ENCODE measurements around the gene PCDHA7. TPM values are rescaled to one million over a fixed set of nuclear protein-coding genes. Genes with fewer than 3 reads are reported as not detected.
A peak's percentile ranks its signal among the peaks of the same experiment; 100 is the strongest.
"Not testable (repeated sequence)": the region's sequence is repeated elsewhere in the genome, so short reads cannot be mapped to it uniquely, and the experiment has no call there.

The PCDHA7 gene
- total RNA-seq, 1 donor from 2014 or later = 1.5 TPM

DNA sequence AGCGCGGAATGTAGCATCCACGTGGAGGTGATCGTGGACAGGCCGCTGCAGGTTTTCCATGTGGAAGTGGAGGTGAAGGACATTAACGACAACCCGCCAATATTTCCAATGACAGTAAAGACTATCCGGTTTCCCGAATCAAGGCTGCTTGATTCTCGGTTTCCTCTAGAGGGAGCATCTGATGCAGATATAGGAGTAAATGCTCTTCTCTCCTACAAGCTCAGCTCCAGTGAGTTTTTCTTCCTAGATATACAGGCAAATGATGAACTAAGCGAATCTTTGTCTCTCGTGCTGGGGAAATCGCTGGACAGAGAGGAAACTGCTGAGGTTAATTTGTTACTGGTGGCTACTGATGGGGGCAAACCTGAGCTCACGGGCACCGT lies 38.8 kb upstream of the PCDHA7 start:
- no peak overlapping the region for H3K27ac Mint-ChIP-seq (ENCODE audit: unreplicated experiment)
- H3K27me3 Mint-ChIP-seq (ENCODE audit: low read depth) = no peaks in the 10 kb centered on the region
- peak overlapping the region; percentile 65 for H3K4me3 Mint-ChIP-seq (ENCODE audit: unreplicated experiment)
- H3K36me3 Mint-ChIP-seq (ENCODE audit: low read depth) = peaks cover 9% of the 10 kb centered on the region
- no peak for DNase-seq (ENCODE audit: low spot score)
- H3K9me3 Mint-ChIP-seq (ENCODE audit: low read depth) = peaks cover 53% of the 10 kb centered on the region
- TF ChIP-seq, protein P1, sequence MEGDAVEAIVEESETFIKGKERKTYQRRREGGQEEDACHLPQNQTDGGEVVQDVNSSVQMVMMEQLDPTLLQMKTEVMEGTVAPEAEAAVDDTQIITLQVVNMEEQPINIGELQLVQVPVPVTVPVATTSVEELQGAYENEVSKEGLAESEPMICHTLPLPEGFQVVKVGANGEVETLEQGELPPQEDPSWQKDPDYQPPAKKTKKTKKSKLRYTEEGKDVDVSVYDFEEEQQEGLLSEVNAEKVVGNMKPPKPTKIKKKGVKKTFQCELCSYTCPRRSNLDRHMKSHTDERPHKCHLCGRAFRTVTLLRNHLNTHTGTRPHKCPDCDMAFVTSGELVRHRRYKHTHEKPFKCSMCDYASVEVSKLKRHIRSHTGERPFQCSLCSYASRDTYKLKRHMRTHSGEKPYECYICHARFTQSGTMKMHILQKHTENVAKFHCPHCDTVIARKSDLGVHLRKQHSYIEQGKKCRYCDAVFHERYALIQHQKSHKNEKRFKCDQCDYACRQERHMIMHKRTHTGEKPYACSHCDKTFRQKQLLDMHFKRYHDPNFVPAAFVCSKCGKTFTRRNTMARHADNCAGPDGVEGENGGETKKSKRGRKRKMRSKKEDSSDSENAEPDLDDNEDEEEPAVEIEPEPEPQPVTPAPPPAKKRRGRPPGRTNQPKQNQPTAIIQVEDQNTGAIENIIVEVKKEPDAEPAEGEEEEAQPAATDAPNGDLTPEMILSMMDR (IDR thresholded peaks at IDR 0.05) = peak; percentile 10
- H3K4me1 Mint-ChIP-seq (ENCODE audit: low read depth) = no peaks in the 10 kb centered on the region

DNA sequence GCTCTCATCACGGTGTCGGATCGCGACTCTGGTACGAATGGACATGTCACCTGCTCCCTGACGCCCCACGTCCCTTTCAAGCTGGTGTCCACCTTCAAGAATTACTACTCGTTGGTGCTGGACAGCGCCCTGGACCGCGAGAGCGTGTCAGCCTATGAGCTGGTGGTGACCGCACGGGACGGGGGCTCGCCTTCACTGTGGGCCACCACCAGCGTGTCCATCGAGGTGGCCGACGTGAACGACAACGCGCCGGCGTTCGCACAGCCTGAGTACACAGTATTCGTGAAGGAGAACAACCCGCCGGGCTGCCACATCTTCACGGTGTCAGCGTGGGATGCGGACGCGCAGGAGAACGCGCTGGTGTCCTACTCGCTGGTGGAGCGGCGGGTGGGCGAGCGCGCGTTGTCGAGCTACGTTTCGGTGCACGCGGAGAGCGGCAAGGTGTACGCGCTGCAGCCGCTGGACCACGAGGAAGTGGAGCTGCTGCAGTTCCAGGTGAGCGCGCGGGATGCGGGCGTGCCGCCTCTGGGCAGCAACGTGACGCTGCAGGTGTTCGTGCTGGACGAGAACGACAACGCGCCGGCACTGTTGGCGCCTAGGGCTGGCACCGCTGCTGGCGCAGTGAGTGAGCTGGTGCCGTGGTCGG lies 37.9 kb upstream of the PCDHA7 start:
- not testable (repeated sequence) for H3K4me3 Mint-ChIP-seq (ENCODE audit: unreplicated experiment); H3K27ac Mint-ChIP-seq (ENCODE audit: unreplicated experiment); H3K27me3 Mint-ChIP-seq (ENCODE audit: low read depth); H3K4me1 Mint-ChIP-seq (ENCODE audit: low read depth); H3K36me3 Mint-ChIP-seq (ENCODE audit: low read depth)
- H3K9me3 Mint-ChIP-seq (ENCODE audit: low read depth) = peaks cover 50% of the 10 kb centered on the region
- peak; percentile 89 for DNase-seq (ENCODE audit: low spot score)

DNA sequence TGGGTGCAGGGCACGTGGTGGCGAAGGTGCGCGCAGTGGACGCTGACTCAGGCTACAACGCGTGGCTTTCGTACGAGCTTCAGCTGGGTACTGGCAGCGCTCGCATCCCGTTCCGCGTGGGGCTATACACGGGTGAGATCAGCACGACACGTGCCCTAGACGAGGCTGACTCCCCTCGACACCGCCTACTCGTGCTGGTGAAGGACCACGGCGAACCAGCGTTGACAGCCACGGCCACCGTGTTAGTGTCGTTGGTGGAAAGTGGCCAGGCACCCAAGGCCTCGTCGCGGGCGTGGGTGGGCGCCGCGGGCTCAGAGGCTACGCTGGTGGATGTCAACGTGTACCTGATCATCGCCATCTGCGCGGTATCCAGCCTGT lies 37.4 kb upstream of the PCDHA7 start:
- H3K9me3 Mint-ChIP-seq (ENCODE audit: low read depth) = peaks cover 46% of the 10 kb centered on the region

DNA sequence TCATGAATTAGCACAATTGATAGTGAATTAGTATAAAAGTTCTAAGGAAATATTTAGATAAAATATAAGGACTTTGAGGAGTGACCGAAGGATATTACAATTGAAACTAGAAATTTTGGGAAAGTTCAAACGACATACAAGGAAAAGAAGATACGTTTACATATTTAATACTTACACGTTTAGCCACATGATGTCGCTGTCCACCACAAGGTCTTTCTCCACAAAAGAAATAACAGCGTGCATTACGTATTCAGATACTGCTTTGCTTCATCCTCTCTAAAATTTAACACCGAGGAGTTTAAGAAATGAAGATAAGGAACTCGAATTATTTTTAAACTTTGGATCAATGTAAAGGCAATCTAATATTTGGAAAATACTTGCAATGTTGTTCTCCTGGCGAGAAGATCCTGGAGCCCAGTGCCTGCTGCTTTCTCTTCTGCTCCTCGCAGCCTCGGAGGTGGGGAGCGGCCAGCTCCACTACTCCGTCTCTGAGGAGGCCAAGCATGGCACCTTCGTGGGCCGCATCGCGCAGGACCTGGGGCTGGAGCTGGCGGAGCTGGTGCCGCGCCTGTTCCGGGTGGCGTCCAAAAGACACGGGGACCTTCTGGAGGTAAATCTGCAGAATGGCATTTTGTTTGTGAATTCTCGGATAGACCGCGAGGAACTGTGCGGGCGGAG lies 33.1 kb upstream of the PCDHA7 start, which contains the start of gene PCDHA3:
Gene PCDHA3 (plus strand): TSS at position 242 of the 678 bp plus-strand sequence.
- TF ChIP-seq, protein P1 (IDR thresholded peaks at IDR 0.05) = no peak
- DNase-seq (ENCODE audit: low spot score) = no peak
- no peaks in the 10 kb centered on the region for H3K4me1 Mint-ChIP-seq (ENCODE audit: low read depth)

More for the DNA sequence above, 37.4 kb upstream of the PCDHA7 start:
- no peaks in the 10 kb centered on the region for H3K27me3 Mint-ChIP-seq (ENCODE audit: low read depth)
- H3K27ac Mint-ChIP-seq (ENCODE audit: unreplicated experiment) = no peak overlapping the region
- H3K4me1 Mint-ChIP-seq (ENCODE audit: low read depth) = no peaks in the 10 kb centered on the region
- H3K36me3 Mint-ChIP-seq (ENCODE audit: low read depth) = peaks cover 7% of the 10 kb centered on the region
- H3K4me3 Mint-ChIP-seq (ENCODE audit: unreplicated experiment) = no peak overlapping the region
- DNase-seq (ENCODE audit: low spot score) = peak; percentile 85
- TF ChIP-seq, protein P1 (IDR thresholded peaks at IDR 0.05) = no peak

DNA sequence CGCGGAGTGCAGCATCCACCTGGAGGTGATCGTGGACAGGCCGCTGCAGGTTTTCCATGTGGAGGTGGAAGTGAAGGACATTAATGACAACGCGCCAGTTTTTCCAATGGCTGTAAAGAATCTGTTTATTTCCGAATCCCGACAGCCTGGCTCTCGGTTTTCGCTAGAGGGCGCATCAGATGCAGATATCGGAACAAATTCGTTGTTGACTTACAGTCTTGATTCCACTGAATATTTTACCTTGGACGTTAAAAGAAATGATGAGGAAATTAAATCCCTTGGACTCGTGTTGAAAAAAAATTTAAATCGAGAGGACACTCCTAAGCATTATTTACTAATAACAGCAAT lies 32.6 kb upstream of the PCDHA7 start:
- no peaks in the 10 kb centered on the region for H3K4me1 Mint-ChIP-seq (ENCODE audit: low read depth)
- H3K9me3 Mint-ChIP-seq (ENCODE audit: low read depth) = peaks cover 33% of the 10 kb centered on the region
- TF ChIP-seq, protein P1 (IDR thresholded peaks at IDR 0.05) = no peak
- no peak for DNase-seq (ENCODE audit: low spot score)
- H3K27ac Mint-ChIP-seq (ENCODE audit: unreplicated experiment) = no peak overlapping the region
- peaks cover 1% of the 10 kb centered on the region for H3K27me3 Mint-ChIP-seq (ENCODE audit: low read depth)
- H3K36me3 Mint-ChIP-seq (ENCODE audit: low read depth) = peaks cover 8% of the 10 kb centered on the region
- H3K4me3 Mint-ChIP-seq (ENCODE audit: unreplicated experiment) = no peak overlapping the region

More for the DNA sequence above, 33.1 kb upstream of the PCDHA7 start, which contains the start of gene PCDHA3:
- Mint-ChIP-seq H3K27ac (ENCODE audit: unreplicated experiment) (no peak within 1 kb of the TSS), H3K27me3 (ENCODE audit: low read depth) (peaks cover 1% of the 10 kb centered on the region), H3K9me3 (ENCODE audit: low read depth) (peaks cover 34% of the 10 kb centered on the region), H3K4me3 (ENCODE audit: unreplicated experiment) (no peak within 1 kb of the TSS), H3K36me3 (ENCODE audit: low read depth) (peaks cover 8% of the 10 kb centered on the region)

DNA sequence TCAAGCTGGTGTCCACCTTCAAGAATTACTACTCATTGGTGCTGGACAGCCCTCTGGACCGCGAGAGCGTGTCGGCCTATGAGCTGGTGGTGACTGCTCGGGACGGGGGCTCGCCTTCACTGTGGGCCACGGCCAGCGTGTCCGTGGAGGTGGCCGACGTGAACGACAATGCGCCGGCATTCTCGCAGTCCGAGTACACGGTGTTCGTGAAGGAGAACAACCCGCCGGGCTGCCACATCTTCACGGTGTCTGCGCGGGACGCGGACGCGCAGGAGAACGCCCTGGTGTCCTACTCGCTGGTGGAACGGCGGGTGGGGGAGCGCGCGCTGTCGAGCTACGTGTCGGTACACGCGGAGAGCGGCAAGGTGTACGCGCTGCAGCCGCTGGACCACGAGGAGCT lies 31.7 kb upstream of the PCDHA7 start:
- not testable (repeated sequence) for H3K36me3 Mint-ChIP-seq (ENCODE audit: low read depth); H3K4me3 Mint-ChIP-seq (ENCODE audit: unreplicated experiment); H3K4me1 Mint-ChIP-seq (ENCODE audit: low read depth); H3K27ac Mint-ChIP-seq (ENCODE audit: unreplicated experiment); H3K27me3 Mint-ChIP-seq (ENCODE audit: low read depth)
- DNase-seq (ENCODE audit: low spot score) = peak; percentile 84
- H3K9me3 Mint-ChIP-seq (ENCODE audit: low read depth) = peaks cover 32% of the 10 kb centered on the region
